Stimulated activated CD4-positive, alpha-beta T cell treated with anti-CD3 and anti-CD28 coated beads, Interleukin-15, amount 100 ng/mL, for 1 hour (primary cell): ENCODE data around the gene NDUFC1.
A peak's percentile ranks its signal among the peaks of the same experiment; 100 is the strongest.
"Not testable (repeated sequence)": the region's sequence is repeated elsewhere in the genome, so short reads cannot be mapped to it uniquely, and the experiment has no call there.

Source experiments
- DNase-seq, 2 donors: peaks; one replicate each; pipeline ENCODE4 v3.0.0-alpha.2; 2020; ENCODE audit warnings: low read depth in 1 of 2, low spot score in 1 of 2

NDUFC1 gene

DNA sequence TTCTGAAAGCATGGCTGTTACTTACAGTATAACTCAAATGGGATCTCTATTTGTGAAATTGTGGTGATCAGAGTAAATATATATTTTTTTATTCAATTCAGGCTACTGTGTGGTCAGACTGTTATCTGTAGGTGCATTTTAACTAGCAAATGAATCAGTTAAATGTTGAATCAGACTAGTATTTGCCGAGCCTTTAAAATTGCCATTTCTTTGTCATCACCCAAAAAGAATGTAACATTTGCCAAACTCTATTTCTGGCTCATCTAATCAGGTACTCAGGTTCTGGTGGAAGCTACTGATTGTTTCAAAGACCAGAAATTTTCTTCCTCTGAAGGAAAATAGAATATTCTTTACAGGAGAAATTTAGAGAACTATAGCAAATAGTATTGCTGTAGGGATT, 2.7 kb downstream of the NDUFC1 start:
- DNase-seq = no peak

- no peak for DNase-seq
Observed at GRCh38 chr4:139297001-139297410, 5.3 kb downstream of the NDUFC1 start.

GRCh38 chr4:139295942-139296299, 6.4 kb downstream of the NDUFC1 start:
- no peak for DNase-seq

DNA sequence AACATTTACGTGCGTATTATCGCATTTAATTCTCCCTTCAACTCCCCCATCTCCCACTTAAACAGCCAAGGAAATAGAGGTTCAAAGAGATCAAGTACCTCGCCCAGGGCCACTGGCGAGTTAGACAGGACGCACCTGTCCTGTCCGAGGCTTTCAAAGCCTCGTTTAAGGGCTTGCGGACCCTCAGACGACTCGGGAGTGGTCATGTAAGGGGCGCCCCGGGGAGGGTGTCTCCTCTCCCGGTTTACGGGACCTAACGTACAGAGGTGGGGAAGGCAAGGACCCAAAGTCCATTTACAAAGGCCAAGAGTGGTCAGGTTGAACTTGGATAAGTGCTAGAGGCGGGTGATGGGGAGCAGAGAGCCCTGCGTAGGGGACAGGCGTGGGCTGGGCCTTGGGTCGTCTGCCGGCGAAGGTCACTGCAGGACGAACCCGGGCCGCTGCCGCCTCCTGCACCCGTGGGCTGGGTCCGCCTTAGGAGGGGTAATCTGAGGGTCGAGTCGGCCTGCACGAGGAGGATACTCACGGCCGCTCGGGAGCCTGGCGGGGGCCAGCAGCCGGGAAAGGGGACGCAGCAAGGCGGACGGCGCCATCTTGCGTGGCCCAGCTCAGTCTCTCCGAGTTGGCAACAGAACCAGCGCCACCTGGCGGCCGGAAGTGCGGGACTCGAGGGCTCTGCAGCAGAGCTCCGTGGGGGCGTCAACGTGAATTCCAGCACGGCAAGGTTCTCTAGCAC, 6.9 kb downstream of the NDUFC1 start:
- DNase-seq = peak; percentile 91 to 100

GRCh38 chr4:139286186-139286698, 16.0 kb downstream of the NDUFC1 start:
- DNase-seq = no peak

DNA sequence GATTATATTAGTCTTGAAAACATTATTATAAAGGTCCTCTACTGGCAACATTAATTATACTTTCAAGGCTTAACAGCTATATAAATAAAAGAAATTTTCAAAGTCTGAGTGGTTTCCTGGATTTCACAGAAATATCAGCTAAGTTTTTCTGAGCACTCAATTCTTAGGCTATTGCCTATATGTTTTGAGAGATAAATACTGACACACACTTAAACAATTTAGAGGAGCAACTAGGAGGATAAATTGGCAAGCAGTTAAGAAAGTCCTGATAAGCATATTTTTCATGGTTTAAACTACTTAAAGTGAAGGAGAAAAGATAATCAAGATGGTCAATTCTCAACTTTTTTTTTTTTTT, 19.6 kb downstream of the NDUFC1 start:
- no peak for DNase-seq

DNA sequence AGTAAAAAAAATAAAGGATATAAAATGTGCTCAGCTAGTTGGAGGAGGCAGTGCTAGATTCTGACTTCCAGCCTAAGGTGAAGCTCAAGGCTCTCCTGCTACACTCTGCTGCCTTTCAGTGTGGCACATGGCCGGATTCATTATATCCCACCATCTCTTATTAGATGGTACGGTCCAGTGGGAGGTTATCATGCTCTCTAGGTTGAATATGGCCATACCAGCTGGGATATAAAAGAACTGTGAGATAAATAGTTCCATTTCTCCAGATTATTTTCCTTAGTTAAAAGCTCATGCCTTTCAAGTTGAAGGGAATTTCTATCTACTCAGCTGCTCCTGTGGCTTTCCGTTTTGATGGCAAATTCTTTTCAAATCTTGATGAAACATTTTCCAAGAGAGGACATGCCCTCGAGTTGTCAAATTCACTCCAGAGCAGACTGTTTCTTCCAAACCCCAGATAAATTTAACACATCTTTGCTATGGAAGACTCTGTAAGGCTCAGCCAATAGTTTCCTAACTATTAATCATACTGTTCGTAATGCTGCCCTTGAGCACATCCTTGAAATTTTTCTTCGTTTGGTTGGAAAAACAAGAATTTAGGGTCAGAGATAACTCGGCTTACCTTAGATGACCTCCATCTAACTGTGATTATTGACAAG, 20.1 kb downstream of the NDUFC1 start:
- no peak for DNase-seq

DNA sequence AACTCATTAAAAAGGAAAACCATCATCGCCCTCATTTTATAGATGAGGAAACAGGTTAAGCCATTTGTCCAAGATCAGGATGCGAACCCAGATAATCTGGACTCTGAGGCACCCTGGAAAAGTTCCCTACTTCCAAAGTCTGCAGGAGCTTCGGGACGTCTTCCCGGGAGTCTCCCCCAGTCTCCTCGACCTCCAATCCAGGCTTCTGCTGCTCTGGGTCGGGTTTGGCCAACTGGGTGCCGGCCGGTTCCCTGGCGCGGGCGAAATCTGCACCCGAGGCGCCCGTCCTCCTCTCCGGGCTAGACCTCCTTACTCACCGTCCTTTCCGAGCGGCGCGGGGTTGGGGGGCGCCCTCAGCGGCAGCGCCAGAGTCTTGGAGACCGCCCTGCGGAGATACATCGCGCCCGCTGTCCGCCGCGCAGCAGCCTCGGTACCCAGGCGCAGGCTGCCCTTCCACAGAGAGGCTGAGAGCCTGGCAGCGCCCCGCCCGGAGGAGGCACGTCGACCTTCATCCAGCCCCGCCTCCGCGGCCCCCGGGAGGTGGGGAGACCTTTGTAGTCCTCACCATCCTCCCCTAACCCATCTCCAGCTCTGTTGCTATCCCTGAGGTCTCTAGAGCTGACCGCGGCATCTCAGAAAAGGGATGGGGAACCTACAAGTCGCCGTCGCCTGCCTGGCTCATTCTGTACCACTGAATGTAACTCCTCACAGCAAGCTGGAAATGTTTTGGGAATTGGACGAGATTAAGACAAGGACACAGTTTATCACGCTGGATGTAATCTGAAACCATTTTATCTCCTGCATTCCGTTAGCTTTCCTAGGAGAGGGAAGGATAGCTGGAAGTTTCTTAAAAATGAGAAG, 22.3 kb downstream of the NDUFC1 start, which contains the start of gene MGARP:
TSS of gene MGARP (minus strand) at position 466 of the 861 bp plus-strand sequence. CDS start at position 399, 67 bp downstream.
- DNase-seq = no peak

GRCh38 chr4:139278912-139279759, 23.1 kb downstream of the NDUFC1 start:
- no peak for DNase-seq

DNA sequence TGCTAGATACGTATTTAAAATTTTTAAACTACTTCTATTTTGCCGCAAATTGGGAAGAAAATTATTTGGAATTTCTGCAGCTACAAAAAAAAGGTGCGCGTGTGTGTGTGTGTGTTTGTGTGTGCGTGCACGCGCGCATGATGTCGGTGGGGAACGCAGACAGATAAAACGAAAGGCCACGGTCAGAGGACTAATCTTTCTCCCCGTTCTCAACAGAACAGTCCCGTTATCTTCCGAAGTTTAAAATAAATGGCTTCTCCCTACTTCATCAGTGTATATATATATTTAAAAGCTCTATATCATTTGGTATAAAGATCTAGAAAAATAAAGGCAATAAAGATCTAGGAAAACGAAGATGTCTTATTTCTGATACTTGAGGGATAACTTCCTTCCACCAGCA, 23.8 kb downstream of the NDUFC1 start:
- no peak for DNase-seq

DNA sequence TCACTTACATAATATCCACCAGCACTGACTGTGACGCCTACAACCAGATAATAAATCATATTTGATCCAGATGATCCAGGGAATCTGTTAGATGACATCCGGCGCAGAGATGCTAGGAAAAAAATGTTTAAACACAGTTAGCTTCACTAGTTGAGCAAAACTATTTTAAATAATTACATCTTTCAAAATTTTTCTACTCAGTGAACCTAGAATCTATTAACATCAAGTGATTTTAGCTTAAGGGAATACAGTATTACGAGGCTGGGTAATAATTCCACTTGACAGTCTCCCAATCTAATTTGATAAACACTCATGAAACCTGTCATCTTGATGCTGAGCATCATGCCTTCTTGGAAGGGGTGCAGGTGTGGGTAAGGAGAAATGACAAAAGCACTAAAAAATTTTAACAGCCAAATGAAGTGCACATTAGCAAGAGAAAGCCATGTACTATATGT, 27.0 kb downstream of the NDUFC1 start:
- DNase-seq = no peak

GRCh38 chr4:139274790-139275189, 27.5 kb downstream of the NDUFC1 start:
- DNase-seq = no peak

GRCh38 chr4:139273835-139274234, 28.4 kb downstream of the NDUFC1 start:
- DNase-seq = no peak

- no peak for DNase-seq
Observed at GRCh38 chr4:139267301-139267700, 35.0 kb downstream of the NDUFC1 start.

DNA sequence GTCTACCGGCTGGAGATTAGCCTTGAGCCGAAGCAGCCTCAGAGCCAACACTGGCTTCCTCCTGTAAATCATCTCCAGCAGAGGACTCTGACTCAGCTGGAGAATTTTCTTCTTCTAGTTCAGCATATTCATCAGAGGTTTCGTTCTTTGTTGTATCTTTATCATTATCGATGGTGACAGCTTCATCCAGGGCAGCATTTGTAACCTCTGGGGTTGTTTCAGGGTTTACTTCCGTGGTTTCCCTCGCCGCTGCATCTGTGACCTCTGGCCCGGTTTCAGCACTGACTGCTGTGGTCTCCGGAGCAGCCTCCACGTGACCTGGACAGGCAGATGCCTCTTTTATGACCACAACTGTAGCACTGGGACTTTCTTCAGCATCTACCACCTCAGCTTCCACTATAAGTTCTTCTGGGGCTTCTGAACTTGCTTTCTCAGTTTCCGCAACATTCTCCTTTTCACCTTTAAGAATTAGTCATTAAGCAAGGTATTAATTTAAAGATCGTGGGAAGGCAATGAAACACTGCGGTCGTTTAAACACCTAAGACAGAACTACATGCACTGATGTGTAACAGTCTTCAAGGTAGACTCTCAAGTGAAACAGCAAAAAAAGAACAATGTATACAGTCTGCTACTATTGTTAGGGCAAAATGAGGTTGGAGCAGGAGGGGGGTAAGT, 35.6 kb downstream of the NDUFC1 start:
- DNase-seq = peak; percentile 22 to 45

- no peak for DNase-seq
Observed at GRCh38 chr4:139266208-139266582, 36.1 kb downstream of the NDUFC1 start.

GRCh38 chr4:139265654-139266053, 36.6 kb downstream of the NDUFC1 start:
- DNase-seq = no peak

DNA sequence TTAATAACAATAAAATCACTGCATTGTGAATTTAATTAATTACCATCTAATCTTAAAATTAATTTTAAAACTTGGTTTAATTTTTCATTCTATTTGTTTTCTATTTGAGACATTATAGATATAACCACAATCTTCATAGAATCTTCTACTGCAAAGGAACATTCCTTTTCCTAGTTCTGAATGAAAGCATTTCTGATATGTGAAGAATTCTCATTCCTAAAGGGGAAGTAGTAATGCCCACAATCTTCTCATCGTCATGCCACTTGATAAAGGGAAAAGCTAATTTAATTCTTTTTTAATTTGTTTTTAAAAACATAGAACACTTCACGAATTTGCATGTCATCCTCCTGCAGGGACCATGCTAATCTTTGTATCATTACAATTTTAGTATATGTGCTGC, 45.9 kb downstream of the NDUFC1 start:
- no peak for DNase-seq

DNA sequence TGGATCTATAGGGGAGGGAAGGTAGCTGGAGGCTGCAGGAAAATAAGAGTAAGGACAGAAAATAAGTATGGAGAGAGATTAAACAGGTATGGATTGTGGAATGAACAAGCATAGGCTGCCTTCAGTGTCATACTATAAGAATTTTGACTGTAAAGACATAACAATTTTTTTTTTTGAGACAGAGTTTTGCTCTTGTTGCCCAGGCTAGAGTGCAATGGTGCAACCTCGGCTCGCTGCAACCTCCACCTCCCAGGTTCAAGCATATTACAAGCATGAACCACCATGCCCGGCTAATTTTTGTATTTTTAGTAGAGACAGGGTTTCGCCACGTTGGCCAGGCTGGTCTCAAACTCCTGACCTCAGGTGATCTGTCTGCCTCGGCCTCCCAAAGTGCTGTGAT, 46.7 kb downstream of the NDUFC1 start:
- not testable (repeated sequence) for DNase-seq

DNA sequence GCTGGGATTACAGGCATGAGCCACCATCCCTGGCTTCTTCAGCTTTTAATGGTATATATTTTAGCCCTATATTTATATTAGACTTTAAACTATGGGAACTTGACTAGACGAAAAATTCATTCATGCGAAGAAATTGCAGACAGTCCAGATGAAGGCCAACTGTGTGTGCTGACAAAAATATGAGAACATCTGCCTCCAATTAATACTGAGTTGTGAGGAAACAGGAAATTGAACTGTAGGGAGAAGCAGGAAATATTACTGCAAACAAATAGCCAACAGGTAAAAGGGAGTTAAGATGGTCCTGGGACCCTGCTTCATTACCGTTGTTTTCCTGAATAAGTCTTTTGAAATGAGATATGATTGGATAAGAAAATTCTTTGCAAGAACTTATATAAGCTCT, 48.6 kb downstream of the NDUFC1 start:
- no peak for DNase-seq
